CD4-positive, alpha-beta memory T cell (primary cell): ENCODE results near the gene GNA15. TPM values are rescaled to one million over a fixed set of nuclear protein-coding genes. Genes with fewer than 3 reads are reported as not detected.
"Not testable (repeated sequence)": the region's sequence is repeated elsewhere in the genome, so short reads cannot be mapped to it uniquely, and the experiment has no call there.

ENCODE experiments used
- CTCF ChIA-PET: fragments of 350-600 bp; sonication (Branson Sonifier 250); formaldehyde crosslinking; loops from one replicate; lab custom pipeline; 2021; ENCODE audit warnings: inconsistent platforms; ENCODE audit not compliant: partially characterized antibody; lab: Charles Lee
- POLR2A ChIA-PET: fragments of 350-600 bp; sonication (Branson Sonifier 250); formaldehyde crosslinking; loops from one replicate; lab custom pipeline; 2021; ENCODE audit not compliant: partially characterized antibody; lab: Charles Lee
- DNase-seq, 5 donors: peaks; one replicate each; pipeline versions ENCODE4 v3.0.0 to v3.0.0-alpha.2; 2020 to 2022; ENCODE audit warnings: mixed read lengths in 1 of 5
- H3K27ac ChIP-seq: one replicate; pipeline ENCODE4 v1.7.0; 2013; ENCODE audit warnings: low read depth, low read length
- H3K27me3 ChIP-seq: 2 replicates; pipeline ENCODE4 v1.7.0; 2013; ENCODE audit warnings: mild to moderate bottlenecking, low read length, moderate library complexity; ENCODE audit not compliant: insufficient read depth
- H3K36me3 ChIP-seq: 2 replicates; pipeline ENCODE4 v1.7.0; 2013; ENCODE audit warnings: mild to moderate bottlenecking, low read length, moderate library complexity; ENCODE audit not compliant: insufficient read depth
- H3K4me1 ChIP-seq: 2 replicates; pipeline ENCODE4 v1.7.0; 2013; ENCODE audit warnings: mild to moderate bottlenecking, low read length, moderate library complexity; ENCODE audit not compliant: insufficient read depth
- H3K4me3 ChIP-seq, 2 donors: one replicate each; pipeline ENCODE4 v1.7.0; 2013; ENCODE audit warnings: low read length in 2 of 2, mild to moderate bottlenecking in 1 of 2
- H3K9me3 ChIP-seq, 2 donors: one replicate each; pipeline ENCODE4 v1.7.0; 2013; ENCODE audit warnings: low read length in 2 of 2, control low read depth in 1 of 2; ENCODE audit not compliant: control insufficient read depth in 1 of 2
- H3K27ac Mint-ChIP-seq, 7 donors: one replicate each; pipeline ENCODE4 v1.8.0; 2020 to 2021; ENCODE audit warnings: mixed read lengths in 7 of 7, mild to moderate bottlenecking in 6 of 7, inconsistent platforms in 3 of 7, moderate library complexity in 3 of 7
- H3K27me3 Mint-ChIP-seq, 2 donors: one replicate each; pipeline ENCODE4 v1.8.0; 2020 to 2021; ENCODE audit warnings: mixed read lengths in 2 of 2
- H3K36me3 Mint-ChIP-seq, 2 donors: one replicate each; pipeline ENCODE4 v1.8.0; 2020 to 2021; ENCODE audit warnings: mixed read lengths in 2 of 2, inconsistent platforms in 1 of 2, mild to moderate bottlenecking in 1 of 2
- H3K4me1 Mint-ChIP-seq, 4 donors: one replicate each; pipeline ENCODE4 v1.8.0; 2020 to 2021; ENCODE audit warnings: mixed read lengths in 4 of 4, mild to moderate bottlenecking in 1 of 4
- H3K4me3 Mint-ChIP-seq, 8 donors: one replicate each; pipeline ENCODE4 v1.8.0; 2020 to 2021; ENCODE audit warnings: mixed read lengths in 8 of 8, mild to moderate bottlenecking in 7 of 8, moderate library complexity in 6 of 8, inconsistent platforms in 3 of 8
- H3K9me3 Mint-ChIP-seq, 8 donors: one replicate each; pipeline ENCODE4 v1.8.0; 2020 to 2021; ENCODE audit warnings: mixed read lengths in 8 of 8, mild to moderate bottlenecking in 5 of 8, inconsistent platforms in 3 of 8, moderate library complexity in 1 of 8
- intact Hi-C: fragments of 100-400 bp; cut with micrococcal nuclease; formaldehyde crosslinking; loops from one replicate; pipeline ENCODE4 v1.15.1; 2023
- polyA plus RNA-seq, 2 donors: library from polyadenylated mRNA; unstranded; fragments of 300-500 nt; fragmentation: Illumina TruSeq; gene quantifications; one replicate each; pipeline ENCODE4 v1.2.3, GENCODE V29; 2021
- total RNA-seq, 2 experiments: library from RNA; stranded (reverse); gene quantifications; one replicate each; pipeline ENCODE4 v1.2.3, GENCODE V29; 2021

The GNA15 gene
- total and polyA plus RNA-seq, 4 experiments from 2014 or later, result 2.5 to 4.8 (median 3.5) TPM

- Histone ChIP-seq H3K4me1 (peaks cover 29% of the 10 kb centered on the region), H3K27me3 (no peaks in the 10 kb centered on the region), H3K27ac (no peak overlapping the region), H3K4me3 (no peak overlapping the region), H3K36me3 (no peaks in the 10 kb centered on the region), H3K9me3 (no peaks in the 10 kb centered on the region)
- DNase-seq, result no peak
- Mint-ChIP-seq H3K9me3 (no peaks in the 10 kb centered on the region), H3K27ac (no peak overlapping the region), H3K4me1 (peaks cover 10 to 17% (median 15%) of the 10 kb centered on the region in 4 donors), H3K36me3 (peaks cover 0 to 12% of the 10 kb centered on the region in 2 donors), H3K27me3 (no peaks in the 10 kb centered on the region), H3K4me3 (no peak overlapping the region)
- intact Hi-C loops, result no loop called here
- CTCF ChIA-PET, result interaction anchor here (0.6 to 0.7 kb wide), 3 partner anchors 10 to 26 kb away, joined by 3 read pairs; no protein-coding TSS in a partner anchor
- POLR2A ChIA-PET, result no interaction called here
Observed at GRCh38 chr19:3153286-3154230, 17.7 kb downstream of the GNA15 start.

GRCh38 chr19:3154447-3154846 is 18.6 kb downstream of the GNA15 start:
- intact Hi-C loops, H3K27ac Mint-ChIP-seq: not testable (repeated sequence)

GRCh38 chr19:3154957-3155736 is 19.3 kb downstream of the GNA15 start:
- intact Hi-C loops, result no loop called here
- H3K36me3 Mint-ChIP-seq, result peaks cover 6 to 7% of the 10 kb centered on the region in 2 donors
- peak overlapping the region in 3 of 8 donors; percentile 65 to 86 (median 82) for H3K4me3 Mint-ChIP-seq
- peaks cover 29% of the 10 kb centered on the region for H3K4me1 ChIP-seq
- no peaks in the 10 kb centered on the region for H3K36me3 ChIP-seq
- no peaks in the 10 kb centered on the region for H3K9me3 ChIP-seq
- no peaks in the 10 kb centered on the region for H3K27me3 Mint-ChIP-seq
- POLR2A ChIA-PET, result interaction anchor here (1.0 to 1.2 kb wide), 2 partner anchors 15 to 26 kb away, joined by 3 read pairs; no protein-coding TSS in a partner anchor
- CTCF ChIA-PET, result no interaction called here
- peak overlapping the region; percentile 8 to 29 for H3K4me3 ChIP-seq
- peak; percentile 79 to 96 (median 85) for DNase-seq
- peaks cover 0 to 1% (median 0%) of the 10 kb centered on the region in 8 donors for H3K9me3 Mint-ChIP-seq
- no peaks in the 10 kb centered on the region for H3K27me3 ChIP-seq
- H3K27ac ChIP-seq, result peak overlapping the region; percentile 76
- H3K4me1 Mint-ChIP-seq, result peaks cover 2 to 12% (median 10%) of the 10 kb centered on the region in 4 donors
- no peak overlapping the region for H3K27ac Mint-ChIP-seq

More at GRCh38 chr19:3154447-3154846, 18.6 kb downstream of the GNA15 start:
- H3K4me3 ChIP-seq, result peak overlapping the region; percentile 8 to 29
- H3K36me3 ChIP-seq, H3K27me3 ChIP-seq, CTCF ChIA-PET, H3K9me3 ChIP-seq, H3K9me3 Mint-ChIP-seq, H3K36me3 Mint-ChIP-seq, H3K27me3 Mint-ChIP-seq, DNase-seq: not testable (repeated sequence)
- peaks cover 29% of the 10 kb centered on the region for H3K4me1 ChIP-seq
- Mint-ChIP-seq H3K4me1 (peaks cover 4 to 12% (median 10%) of the 10 kb centered on the region in 4 donors), H3K4me3 (peak overlapping the region in 2 of 8 donors; percentile 82 to 86)
- POLR2A ChIA-PET, result interaction anchor here (1.2 kb wide), 1 partner anchor 14 kb away, joined by 3 read pairs; no protein-coding TSS in a partner anchor
- H3K27ac ChIP-seq, result peak overlapping the region; percentile 76

GRCh38 chr19:3157096-3157845 is 21.4 kb downstream of the GNA15 start:
- H3K36me3 ChIP-seq, result no peaks in the 10 kb centered on the region
- H3K4me3 ChIP-seq, result no peak overlapping the region
- ChIA-PET POLR2A (interaction anchor here (1.3 to 1.9 kb wide), 2 partner anchors 14 to 28 kb away, joined by 3 to 5 read pairs; no protein-coding TSS in a partner anchor), CTCF (interaction anchor here (1.5 to 5.6 kb wide), 2 partner anchors 11 to 29 kb away, joined by 4 to 101 read pairs; no protein-coding TSS in a partner anchor)
- no peaks in the 10 kb centered on the region for H3K9me3 ChIP-seq
- Mint-ChIP-seq H3K27ac (peak overlapping the region in 6 of 7 donors; percentile 43 to 92 (median 81)), H3K36me3 (peaks cover 10 to 11% of the 10 kb centered on the region in 2 donors), H3K9me3 (peaks cover 0 to 7% (median 0%) of the 10 kb centered on the region in 8 donors), H3K4me1 (peaks cover 9 to 13% (median 11%) of the 10 kb centered on the region in 4 donors), H3K27me3 (no peaks in the 10 kb centered on the region), H3K4me3 (peak overlapping the region in 6 of 8 donors; percentile 6 to 69 (median 42))
- no peak overlapping the region for H3K27ac ChIP-seq
- no peak for DNase-seq
- intact Hi-C loops, result no loop called here
- H3K4me1 ChIP-seq, result peaks cover 29% of the 10 kb centered on the region
- no peaks in the 10 kb centered on the region for H3K27me3 ChIP-seq

- Mint-ChIP-seq H3K27ac (peak overlapping the region in 6 of 7 donors; percentile 15 to 89 (median 48)), H3K36me3 (peaks cover 11 to 16% of the 10 kb centered on the region in 2 donors), H3K27me3 (no peaks in the 10 kb centered on the region), H3K9me3 (peaks cover 0 to 7% (median 0%) of the 10 kb centered on the region in 8 donors), H3K4me3 (no peak overlapping the region), H3K4me1 (peaks cover 15 to 23% (median 18%) of the 10 kb centered on the region in 4 donors)
- H3K9me3 ChIP-seq, result no peaks in the 10 kb centered on the region
- H3K27ac ChIP-seq, result no peak overlapping the region
- intact Hi-C loops, result no loop called here
- no peak overlapping the region for H3K4me3 ChIP-seq
- ChIA-PET CTCF (interaction anchor here (0.9 to 5.6 kb wide), 9 partner anchors 13 to 197 kb away, joined by 3 to 101 read pairs (median 11); no protein-coding TSS in a partner anchor), POLR2A (interaction anchor here (0.6 to 1.2 kb wide), 2 partner anchors 18 to 60 kb away, joined by 3 to 5 read pairs; no protein-coding TSS in a partner anchor)
- DNase-seq, result no peak
- no peaks in the 10 kb centered on the region for H3K36me3 ChIP-seq
- peaks cover 30% of the 10 kb centered on the region for H3K4me1 ChIP-seq
- H3K27me3 ChIP-seq, result no peaks in the 10 kb centered on the region
Observed at GRCh38 chr19:3159565-3159964, 23.7 kb downstream of the GNA15 start.

GRCh38 chr19:3160219-3160618 is 24.4 kb downstream of the GNA15 start:
- H3K4me3 Mint-ChIP-seq, result no peak overlapping the region
- H3K4me3 ChIP-seq, result no peak overlapping the region
- H3K4me1 ChIP-seq, result peaks cover 23% of the 10 kb centered on the region
- ChIA-PET CTCF (interaction anchor here (0.6 to 5.6 kb wide), 10 partner anchors 13 to 209 kb away, joined by 3 to 101 read pairs (median 8); no protein-coding TSS in a partner anchor), POLR2A (interaction anchor here (1.2 kb wide), 1 partner anchor 17 kb away, joined by 5 read pairs; no protein-coding TSS in a partner anchor)
- peaks cover 0 to 7% (median 0%) of the 10 kb centered on the region in 8 donors for H3K9me3 Mint-ChIP-seq
- H3K27me3 Mint-ChIP-seq, result no peaks in the 10 kb centered on the region
- no peak for DNase-seq
- H3K27me3 ChIP-seq, result no peaks in the 10 kb centered on the region
- no peaks in the 10 kb centered on the region for H3K9me3 ChIP-seq
- no peak overlapping the region for H3K27ac ChIP-seq
- H3K36me3 Mint-ChIP-seq, result peaks cover 11 to 13% of the 10 kb centered on the region in 2 donors
- H3K4me1 Mint-ChIP-seq, result peaks cover 15 to 24% (median 20%) of the 10 kb centered on the region in 4 donors
- H3K36me3 ChIP-seq, result no peaks in the 10 kb centered on the region
- intact Hi-C loops, result loop anchor here (5.0 kb wide), 1 partner anchor 208 kb away; no protein-coding TSS in a partner anchor
- H3K27ac Mint-ChIP-seq, result peak overlapping the region; percentile 38 to 86 (median 74)
